NCI-H1105 (cell line): Measurements from ENCODE around the gene VWA8.
A peak's percentile ranks its signal among the peaks of the same experiment; 100 is the strongest.
"Not testable (repeated sequence)": the region's sequence is repeated elsewhere in the genome, so short reads cannot be mapped to it uniquely, and the experiment has no call there.

Experiments used
- DNase-seq: peaks from one replicate; lab custom pipeline; 2025; lab: John Stamatoyannopoulos, UW

The VWA8 gene

DNA sequence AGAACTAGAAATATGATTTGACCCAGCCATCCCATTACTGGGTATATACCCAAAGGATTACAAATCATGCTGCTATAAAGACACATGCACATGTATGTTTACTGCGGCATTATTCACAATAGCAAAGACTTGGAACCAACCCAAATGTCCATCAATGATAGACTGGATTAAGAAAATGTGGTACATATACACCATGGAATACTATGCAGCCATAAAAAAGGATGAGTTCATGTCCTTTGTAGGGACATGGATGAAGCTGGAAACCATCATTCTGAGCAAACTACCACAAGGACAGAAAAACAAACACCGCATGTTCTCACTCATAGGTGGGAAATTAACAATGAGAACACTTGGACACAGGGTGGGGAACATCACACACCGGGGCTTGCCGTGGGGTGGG, 38.0 kb downstream of the VWA8 start:
- DNase-seq: not testable (repeated sequence)

DNA sequence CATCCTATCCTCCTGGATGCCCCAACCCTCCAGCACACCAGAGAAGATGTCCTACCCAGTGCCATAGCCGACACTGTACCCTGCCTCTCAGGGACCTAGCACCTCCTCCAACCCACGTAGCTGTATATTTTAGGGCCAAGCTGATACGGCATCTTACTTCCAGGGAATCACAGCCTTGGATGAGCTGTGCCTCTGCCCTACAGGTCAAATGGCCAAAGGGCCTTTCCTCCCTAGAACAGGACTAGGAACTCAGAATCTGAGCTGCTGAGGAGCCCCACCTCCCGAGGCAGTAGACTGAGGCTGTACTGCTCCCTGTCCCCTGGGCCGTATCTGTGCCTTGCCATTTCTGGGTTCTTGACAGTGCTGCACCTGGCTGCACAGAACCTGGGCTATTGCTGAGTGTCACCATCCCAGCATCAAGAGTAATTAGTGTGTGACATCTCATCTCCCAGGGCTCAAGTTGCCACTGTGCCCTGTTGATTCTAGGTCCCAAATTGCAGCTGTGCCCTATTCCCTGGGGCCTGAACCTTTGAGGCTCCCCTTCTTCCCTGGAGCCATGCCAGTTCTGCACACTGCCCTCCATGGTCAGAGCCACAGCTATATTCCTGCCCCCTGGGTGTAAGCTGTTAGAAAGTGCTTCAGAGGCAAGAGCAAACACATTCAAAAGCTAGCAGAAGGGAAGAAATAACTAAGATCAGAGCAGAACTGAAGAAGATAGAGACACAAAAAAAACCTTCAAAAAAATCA, 41.0 kb downstream of the VWA8 start:
- peak; percentile 40 for DNase-seq

DNA sequence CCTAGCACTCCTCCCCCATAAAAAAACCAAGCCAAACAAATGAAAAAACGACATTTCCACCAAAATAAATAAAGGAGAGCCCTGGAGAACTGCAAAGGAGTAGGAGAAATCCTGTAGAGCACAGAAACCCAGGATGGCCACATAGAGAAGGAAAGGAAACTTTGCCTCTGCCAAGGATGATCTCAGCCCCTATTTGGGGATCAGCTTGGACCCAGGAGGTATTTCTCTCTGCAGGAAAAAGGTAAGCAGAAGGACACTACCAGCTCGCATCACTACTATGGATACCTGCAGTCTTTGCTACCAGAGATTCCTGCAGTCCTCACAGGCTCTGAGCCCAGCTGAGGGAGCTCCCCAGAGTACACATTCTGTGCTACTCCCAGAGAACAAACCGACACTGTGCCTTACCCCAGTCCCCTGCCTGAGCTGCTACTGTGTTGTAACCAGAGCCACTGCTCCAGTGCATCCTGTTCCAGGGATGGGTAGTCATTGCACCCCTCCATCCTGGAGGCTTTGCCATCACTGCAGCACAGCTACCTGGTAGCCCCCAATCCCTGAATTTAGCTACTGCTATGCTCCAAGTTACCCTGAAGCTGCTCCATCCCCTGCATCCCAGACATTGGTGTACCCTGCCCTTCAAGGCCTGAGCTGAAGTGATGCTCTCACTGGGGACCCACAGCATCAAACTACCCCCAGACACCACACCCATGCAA, 41.7 kb downstream of the VWA8 start:
- no peak for DNase-seq

DNA sequence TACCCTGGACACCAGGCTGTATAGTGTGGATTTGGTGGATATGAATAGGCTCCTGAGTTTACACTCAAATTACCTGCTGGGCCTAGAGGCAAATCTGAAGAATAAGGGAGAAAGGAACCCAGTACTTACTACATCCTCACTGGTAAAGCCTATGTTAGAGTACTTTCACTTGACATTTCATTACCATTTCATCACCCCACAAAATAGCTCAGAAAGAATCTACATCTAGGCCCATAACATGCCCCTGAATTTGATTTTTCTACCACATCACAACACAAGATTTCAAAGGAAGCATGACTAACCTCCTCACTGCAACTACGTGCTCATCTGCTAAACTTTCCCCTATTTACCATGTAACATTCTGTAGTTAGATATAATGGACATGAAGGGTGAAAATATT, 43.3 kb downstream of the VWA8 start:
- DNase-seq: no peak

DNA sequence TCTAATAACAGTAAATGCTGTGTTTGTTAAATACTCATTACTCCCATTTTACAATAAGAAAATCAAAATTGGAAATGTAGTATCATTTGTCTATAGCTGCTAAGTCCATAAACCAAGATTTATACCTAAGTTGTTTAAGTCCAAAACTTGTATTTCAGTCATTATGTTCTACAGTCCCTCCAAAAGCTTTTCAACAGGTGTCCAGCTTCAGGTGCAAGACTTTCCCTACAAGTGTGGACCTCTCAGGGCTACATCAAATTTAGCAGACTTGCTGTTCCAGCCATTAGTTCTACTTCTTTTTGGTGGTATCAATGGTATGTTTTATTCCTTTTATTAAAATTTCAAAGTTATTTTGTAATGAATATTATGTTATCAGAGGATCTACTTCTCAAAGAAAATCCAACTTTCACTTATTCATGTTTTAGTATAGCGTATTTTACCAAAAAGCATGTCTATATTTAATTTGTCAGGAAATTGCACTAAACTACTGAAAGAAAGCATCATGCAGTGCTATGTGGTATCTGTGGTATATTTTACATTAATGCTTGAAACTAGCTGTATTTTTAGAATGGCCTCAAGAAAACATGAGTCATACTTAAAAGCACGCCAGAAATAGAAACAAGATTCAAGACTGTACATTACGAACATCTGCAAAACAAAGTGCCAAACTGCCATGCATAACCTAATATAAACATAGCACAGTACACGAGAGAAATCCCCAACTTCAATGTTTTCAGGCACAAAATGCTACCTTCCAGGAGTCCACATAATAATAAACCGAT, 44.5 kb downstream of the VWA8 start:
- no peak for DNase-seq

DNA sequence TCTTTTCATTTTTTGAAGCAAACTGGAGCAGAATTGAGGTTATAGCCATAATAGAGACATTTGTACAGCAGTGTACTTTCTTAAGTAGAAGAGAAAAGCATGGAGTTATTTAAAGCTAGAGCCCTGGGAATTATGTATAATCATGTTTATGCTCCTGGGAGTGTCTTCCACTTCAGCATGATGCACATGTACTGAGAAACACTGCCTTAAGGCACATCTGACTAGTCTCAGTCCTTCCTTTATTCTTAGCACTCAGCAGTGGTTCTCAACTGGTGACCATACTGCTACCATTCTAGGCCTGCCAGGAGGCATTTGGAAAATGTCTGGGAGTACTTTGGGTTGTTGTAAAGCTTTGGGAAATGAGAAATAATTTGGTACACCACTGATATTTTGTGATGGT, 45.8 kb downstream of the VWA8 start:
- DNase-seq: no peak

DNA sequence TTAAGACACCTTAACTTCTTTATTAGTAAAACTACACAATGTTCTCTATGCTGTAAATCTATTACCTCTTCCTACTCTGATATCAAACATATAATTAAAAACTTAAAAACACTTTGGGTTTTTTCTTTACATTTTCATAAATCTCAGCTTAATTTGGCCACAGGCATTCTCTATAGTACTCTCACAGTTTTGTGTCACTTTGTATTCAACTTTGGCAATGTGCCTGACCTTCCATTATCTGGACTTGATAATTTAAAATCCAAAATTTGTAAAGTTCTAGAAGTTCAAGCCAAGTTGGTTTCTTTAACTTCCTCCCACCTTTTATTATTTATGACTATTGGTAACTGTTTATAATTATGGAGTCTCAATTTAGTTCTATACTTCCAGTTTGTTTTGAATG, 46.4 kb downstream of the VWA8 start:
- no peak for DNase-seq

DNA sequence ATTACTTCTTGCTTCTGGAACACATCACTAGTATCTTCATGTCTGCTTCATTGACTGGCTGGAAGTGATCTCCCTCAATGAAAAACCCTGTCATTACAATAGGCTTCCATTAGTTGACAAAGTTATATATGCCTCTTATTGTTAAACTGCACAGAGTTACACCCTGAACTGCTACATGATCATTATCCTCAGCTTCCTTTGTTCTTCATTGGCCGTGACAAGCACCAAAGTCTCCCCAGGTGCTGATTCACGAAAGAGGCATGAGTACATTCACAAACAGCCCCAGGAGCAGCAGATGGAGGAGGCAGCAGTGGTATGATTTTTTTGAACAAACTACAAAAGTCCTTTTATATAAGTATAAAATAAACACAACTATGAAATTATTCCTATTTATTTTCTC, 51.4 kb downstream of the VWA8 start:
- DNase-seq: no peak

DNA sequence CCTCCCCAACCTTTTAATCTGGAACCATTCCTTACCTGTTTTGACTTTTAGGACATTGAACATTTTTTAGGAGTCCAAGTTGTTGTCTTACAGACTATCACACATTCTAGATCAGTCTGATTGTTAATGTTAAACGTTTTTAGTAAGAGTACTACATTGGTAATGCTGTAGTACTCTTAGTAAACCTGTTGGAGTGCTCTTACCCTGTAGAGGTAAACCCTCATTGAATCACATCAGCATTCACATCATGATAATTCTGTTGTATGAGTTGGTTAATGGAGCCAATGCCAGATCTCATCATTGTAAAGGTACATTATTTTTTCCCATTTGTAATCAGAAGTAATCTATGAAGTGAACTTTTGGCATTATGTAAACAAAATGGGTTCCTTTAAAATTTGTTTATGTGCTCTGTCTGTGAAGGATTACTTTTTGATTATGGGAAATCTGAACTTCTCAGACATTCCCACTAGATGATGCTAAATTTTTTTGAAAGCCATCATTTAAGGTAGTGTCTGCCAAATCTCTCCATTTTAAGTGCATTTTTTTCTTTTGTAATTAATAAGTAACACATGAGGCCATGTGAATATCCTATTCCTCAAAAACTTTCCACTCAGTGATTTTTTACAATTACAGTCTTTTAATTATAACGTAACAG, 55.2 kb downstream of the VWA8 start:
- peak; percentile 19 for DNase-seq

DNA sequence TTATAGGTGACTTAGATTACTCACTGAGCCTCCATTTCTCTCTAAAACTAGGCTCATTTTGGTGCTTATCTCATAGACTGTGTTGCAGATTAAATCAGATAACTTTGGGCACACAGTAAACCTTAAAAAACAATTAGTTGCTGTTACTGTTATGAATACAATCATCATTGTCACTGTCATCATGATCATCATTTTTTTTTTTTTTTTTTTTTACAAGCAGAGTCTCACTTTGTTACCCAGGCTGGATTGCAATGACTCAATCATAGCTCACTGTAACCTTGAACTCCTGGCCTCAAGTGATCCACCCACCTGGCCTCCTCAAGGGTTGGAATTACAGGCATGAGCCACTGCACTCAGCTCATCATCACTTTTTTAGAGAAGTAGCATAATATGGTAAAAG, 60.0 kb downstream of the VWA8 start:
- no peak for DNase-seq

DNA sequence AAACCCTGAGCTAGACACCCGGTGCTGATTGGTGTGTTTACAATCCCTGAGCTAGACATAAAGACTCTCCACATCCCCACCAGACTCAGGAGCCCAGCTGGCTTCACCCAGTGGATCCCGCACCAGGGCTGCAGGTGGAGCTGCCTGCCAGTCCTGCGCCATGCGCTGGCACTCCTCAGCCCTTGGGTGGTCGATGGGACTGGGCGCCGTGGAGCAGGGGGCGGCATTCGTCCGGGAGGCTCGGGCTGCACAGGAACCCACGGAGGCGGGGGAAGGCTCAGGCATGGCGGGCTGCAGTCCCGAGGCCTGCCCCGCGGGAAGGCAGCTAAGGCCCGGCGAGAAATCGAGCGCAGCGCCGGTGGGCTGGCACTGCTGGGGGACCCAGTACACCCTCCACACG, 62.5 kb downstream of the VWA8 start:
- not testable (repeated sequence) for DNase-seq

DNA sequence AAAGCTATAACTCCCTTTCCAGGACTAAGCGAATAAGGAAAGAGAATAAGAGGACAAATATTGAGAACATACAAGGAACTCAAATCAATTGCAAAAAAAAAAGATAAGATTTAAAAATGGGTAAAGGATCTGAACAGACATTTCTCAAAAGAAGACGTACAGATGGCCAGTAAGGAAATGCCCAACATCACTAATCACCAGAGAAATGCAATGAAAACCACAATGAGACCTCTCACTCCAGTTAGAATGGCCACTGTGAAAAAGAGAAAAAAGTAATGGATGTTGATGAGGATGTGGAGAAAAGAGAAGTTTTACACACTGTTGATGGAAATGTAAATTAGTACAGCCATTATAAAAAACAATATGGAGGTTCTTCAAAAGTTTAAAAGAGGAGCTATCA, 63.8 kb downstream of the VWA8 start:
- DNase-seq: no peak

DNA sequence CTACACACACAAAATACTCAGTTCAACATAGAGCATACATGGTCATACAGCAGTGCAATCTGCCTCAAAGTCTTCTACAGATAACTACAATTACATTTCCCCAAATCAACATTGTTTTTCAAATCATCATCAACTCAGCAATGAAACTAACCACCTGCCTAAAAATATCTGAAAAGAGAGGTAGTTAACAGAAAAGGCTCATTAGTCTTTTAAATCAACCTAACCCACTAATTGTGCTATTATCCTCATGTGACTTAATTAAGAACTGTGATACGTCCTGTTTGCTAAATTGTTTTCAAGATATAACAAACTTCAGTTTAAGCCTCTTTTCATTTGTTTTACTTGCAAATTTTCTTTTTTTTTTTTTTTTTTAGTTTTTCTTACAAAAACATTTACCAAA, 65.4 kb downstream of the VWA8 start:
- no peak for DNase-seq

DNA sequence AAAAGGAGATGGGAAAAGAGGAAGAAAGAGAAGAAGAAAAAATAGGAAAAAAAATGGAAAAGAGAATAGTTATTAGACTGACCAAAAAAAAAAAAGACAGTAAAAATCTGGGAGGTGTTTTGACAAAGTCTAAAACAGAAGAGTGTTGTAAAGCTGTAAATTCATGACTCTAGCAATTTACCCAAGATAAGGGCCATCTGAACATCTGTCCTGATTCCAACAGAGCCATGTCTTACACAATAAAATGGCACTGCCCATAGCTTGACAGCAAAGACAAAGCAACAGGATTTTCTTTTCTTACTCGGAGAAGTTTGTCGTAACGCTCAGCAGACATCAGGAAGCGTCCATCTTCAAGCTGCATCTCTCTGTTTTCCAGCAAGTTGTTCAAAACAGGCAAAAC, 69.8 kb downstream of the VWA8 start:
- no peak for DNase-seq

DNA sequence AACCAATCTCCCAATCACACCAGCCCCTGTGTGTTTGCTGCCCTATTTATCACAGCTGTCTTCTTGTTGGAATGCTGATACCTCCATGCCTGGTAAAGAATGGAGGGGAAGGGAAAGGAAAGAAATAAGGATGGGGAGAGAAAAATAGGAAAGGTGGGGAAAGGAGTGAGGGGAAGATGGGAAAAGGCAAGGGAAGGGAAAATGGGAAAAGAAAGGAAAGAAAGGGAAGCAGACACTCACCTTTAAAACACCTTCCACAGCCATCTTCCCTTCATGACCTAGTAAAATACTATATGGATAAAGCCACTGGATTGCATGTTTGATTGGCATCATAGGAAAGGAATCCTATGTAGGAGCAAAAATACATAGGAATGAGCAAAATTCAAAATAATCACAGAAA, 77.8 kb downstream of the VWA8 start:
- no peak for DNase-seq

DNA sequence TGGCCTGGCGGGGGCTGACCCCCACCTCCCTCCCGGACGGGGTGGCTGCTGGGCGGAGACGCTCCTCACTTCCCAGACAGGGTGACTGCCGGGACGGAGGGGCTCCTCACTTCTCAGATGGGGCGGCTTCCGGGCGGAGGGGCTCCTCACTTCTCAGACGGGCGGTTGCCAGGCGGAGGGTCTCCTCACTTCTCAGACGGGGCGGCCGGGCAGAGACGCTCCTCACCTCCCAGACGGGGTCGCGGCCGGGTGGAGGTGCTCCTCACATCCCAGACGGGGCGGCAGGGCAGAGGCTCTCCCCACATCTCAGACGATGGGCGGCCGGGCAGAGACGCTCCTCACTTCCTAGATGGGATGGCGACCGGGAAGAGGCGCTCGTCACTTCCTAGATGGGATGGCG, 79.0 kb downstream of the VWA8 start:
- not testable (repeated sequence) for DNase-seq

DNA sequence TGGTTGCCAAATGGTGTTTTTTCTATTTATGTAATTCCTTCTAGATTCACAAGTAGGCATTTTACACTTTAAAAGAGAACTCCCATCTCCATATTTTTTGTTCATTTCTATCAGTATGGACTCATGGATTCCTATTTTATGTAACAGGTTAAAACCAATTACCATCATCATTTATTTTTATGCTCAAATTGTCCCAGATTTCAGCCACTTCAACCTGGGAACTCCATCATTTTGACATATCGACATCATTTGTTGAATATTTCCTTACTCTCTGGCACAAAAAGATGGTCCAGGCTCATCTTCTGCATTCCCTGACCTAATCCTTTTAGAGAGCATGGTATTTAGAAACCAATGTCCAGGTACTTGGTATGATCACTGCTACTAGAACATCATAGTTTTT, 79.9 kb downstream of the VWA8 start:
- DNase-seq: no peak

DNA sequence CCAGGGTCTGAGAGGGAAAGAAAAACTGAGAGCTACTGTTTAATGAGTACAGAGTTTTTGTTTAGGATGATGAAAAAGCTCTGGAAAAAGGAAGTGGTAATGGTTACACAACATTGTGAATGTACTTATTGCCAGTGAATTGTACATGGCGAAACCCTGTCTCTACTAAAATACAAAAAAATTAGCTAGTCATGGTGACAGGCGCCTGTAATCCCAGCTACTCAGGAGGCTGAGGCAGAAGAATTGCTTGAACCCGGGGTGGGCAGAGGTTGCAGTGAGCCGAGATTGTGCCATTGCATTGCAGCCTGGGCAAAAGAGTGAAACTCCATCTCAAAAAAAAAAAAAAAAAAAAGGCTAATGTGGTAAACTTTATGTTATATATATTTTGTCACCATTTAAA, 96.3 kb downstream of the VWA8 start:
- no peak for DNase-seq

DNA sequence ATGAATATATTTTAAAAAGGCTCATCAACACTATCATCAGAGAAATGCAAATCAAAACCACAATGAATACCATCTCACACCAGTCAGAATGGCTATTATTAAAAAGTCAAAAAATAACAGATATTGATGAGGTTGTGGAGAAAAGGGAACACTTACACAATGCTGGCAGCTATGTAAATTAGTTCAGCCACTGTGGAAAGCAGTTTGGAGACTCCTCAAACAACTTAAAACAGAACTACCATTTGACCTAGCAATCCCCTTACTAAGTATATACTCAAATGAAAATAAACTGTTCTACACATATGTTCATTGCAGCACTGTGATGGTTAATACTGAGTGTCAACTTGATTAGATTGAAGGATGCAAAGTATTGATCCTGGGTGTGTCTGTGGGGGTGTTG, 98.2 kb downstream of the VWA8 start:
- not testable (repeated sequence) for DNase-seq

DNA sequence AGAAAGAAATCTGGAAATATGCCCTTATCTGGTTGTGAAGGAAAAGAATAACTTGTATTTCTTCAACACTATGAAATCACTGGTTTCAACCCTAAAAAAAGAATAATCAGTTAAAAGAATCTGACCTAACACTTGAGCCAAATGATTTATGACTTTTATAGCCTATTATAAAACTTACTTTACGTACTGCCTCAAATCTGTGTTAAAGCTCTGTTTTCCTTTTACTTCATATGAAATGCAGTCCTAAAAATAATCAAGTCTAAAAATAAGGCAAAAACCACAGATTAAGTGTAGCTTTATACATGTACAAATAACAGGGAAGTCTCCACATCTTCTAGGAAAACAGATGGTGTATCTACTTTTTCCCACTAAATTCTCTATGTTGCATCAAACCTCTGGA, 101.3 kb downstream of the VWA8 start:
- DNase-seq: no peak

DNA sequence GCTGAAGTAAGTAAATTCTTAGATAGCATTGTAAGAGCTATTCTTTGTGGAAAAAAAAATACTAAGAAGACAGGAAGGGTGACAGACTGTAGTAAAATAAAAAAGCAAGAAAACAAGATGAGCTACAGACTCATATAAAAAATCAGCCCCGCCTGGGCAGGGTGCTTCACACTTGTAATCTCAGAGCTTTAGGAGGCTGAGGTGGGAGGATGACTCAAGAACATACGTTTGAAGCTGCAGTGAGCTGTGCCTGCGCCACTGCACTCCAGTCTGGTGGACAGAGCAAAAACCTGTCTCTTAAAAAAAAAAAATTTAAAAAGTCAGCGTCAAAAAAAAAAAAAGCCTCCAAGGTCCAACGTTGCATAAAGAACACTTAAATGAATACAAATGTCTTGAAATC, 102.1 kb downstream of the VWA8 start:
- no peak for DNase-seq

DNA sequence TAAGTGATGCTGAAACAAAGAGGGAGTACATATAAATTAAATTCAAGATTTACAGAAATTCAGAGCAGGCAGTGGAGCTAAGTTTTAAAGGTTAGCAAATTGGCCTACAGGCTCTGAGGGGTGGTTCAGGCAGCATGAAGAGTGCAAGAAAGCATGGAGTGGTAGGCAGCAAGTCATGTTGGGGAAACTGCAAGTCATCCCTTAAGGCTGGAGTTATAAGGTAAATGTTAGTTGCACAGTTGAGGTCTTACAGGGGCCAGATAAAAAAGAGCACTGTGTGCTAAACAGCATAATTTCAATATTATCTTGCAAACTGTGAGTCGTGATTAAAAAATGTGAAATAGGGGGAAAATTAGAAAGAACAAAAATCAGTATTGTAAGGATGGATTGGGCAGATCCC, 106.2 kb downstream of the VWA8 start:
- DNase-seq: no peak

DNA sequence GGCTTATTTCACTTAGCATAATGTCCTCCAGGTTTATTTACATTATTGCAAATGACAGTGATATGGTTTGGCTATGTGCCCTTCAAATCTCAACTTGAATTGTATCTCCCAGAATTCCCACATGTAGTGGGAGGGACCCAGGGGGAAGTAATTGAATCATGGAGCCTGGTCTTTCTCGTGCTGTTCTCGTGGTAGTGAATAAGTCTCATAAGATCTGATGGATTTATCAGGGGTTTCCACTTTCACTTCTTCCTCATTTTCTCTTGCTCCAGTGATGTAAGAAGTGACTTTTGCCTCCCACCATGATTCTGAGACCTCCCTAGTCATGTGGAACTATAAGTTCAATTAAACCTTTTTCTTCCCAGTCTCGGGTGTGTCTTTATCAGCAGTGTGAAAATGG, 109.6 kb downstream of the VWA8 start:
- no peak for DNase-seq
